Right cardiac atrium (tissue), 5 donors: ENCODE results near the gene MFSD12. TPM values are rescaled to one million over a fixed set of nuclear protein-coding genes. Genes with fewer than 3 reads are reported as not detected.

Source experiments
- ATAC-seq, 2 donors: fragments of 200-7000 bp; cut with Tn5 transposase; one replicate each; pipeline versions ENCODE4 v1.8.0 to v1.9.1; 2020; ENCODE audit warnings: moderate library complexity in 2 of 2, mild to moderate bottlenecking in 1 of 2
- DNase-seq, 3 donors: peaks; one replicate each; pipeline ENCODE4 v3.0.0-alpha.2; 2020
- H3K27ac ChIP-seq: one replicate; pipeline ENCODE4 v1.5.1; 2013; ENCODE audit warnings: mild to moderate bottlenecking, low read length, control low read depth, moderate library complexity
- H3K27me3 ChIP-seq: one replicate; pipeline ENCODE4 v1.6.1; 2013; ENCODE audit not compliant: control insufficient read depth, insufficient read depth
- H3K4me1 ChIP-seq: one replicate; pipeline ENCODE4 v1.6.1; 2013; ENCODE audit warnings: low read length; ENCODE audit not compliant: control insufficient read depth, insufficient read depth
- H3K4me3 ChIP-seq: one replicate; pipeline ENCODE4 v1.5.1; 2013; ENCODE audit warnings: low read length, control low read depth
- H3K9me3 ChIP-seq: one replicate; pipeline ENCODE4 v1.6.1; 2013; ENCODE audit warnings: low read length; ENCODE audit not compliant: control insufficient read depth
- WGBS: extraction: QIAGEN DNeasy Blood & Tissue Kit; methylation state at CpG from one replicate; pipeline ENCODE4 v1.1.7; 2013; 5-methylcytosine and 5-hydroxymethylcytosine counted together
- intact Hi-C, 4 donors: fragments of 100-400 bp; cut with DNase I; formaldehyde crosslinking; loops; one replicate each; pipeline versions ENCODE4 v1.11.0 to v1.14.0; 2022 to 2023
- polyA plus RNA-seq: library from polyadenylated mRNA; stranded (reverse); fragments of 200-250 nt; gene quantifications from one replicate; pipeline ENCODE4 v1.2.3, GENCODE V29; 2013
- total RNA-seq, 4 donors: library from RNA; stranded (reverse); fragmentation: NEBNext Ultra II Directional; extraction: Animal tissue kit (Norgen Biotek cat#: 25700); gene quantifications; one replicate each; pipeline ENCODE4 v1.2.1, GENCODE V29; 2021
- donor health status: healthy with polysubstance abuse.
- donor health status: DM: no; HTN: yes; CAD: no.
- donor health status: DM: no; HTN: no; CAD: no.
- donor health status: DM: no; HTN: yes; CAD: no; lungs with severe emphysema.
- donor health status: DM: yes; HTN: yes; CAD: no.

MFSD12 gene
- total and polyA plus RNA-seq, 5 donors: 20.6 to 31.7 (median 29.4) TPM

GRCh38 chr19:3554254-3555083, 2.9 kb downstream of the MFSD12 start:
- WGBS: 74% methylated on average over 21 of the region's 21 CpGs
- DNase-seq: no peak
- ATAC-seq: no peak
- no peak overlapping the region for H3K27ac ChIP-seq
- H3K9me3 ChIP-seq: no peaks in the 10 kb centered on the region
- no peaks in the 10 kb centered on the region for H3K27me3 ChIP-seq
- intact Hi-C loops: no loop called here
- peaks cover 2% of the 10 kb centered on the region for H3K4me1 ChIP-seq
- H3K4me3 ChIP-seq: no peak overlapping the region

- no peak overlapping the region for H3K4me3 ChIP-seq
- WGBS: 79% methylated on average over 9 of the region's 9 CpGs
- no peak for ATAC-seq
- DNase-seq: peak in 1 of 3 donors; percentile 41
- intact Hi-C loops: no loop called here
- peaks cover 2% of the 10 kb centered on the region for H3K4me1 ChIP-seq
- H3K9me3 ChIP-seq: no peaks in the 10 kb centered on the region
- no peaks in the 10 kb centered on the region for H3K27me3 ChIP-seq
- H3K27ac ChIP-seq: no peak overlapping the region
Observed at GRCh38 chr19:3551792-3552095, 5.6 kb downstream of the MFSD12 start.

GRCh38 chr19:3550947-3551791, 6.2 kb downstream of the MFSD12 start:
- ATAC-seq (no peak), DNase-seq (peak in 1 of 3 donors; percentile 41)
- Histone ChIP-seq H3K27me3 (no peaks in the 10 kb centered on the region), H3K27ac (no peak overlapping the region), H3K9me3 (no peaks in the 10 kb centered on the region), H3K4me1 (peaks cover 2% of the 10 kb centered on the region), H3K4me3 (no peak overlapping the region)
- intact Hi-C loops: no loop called here
- WGBS: 90% methylated on average over 34 of the region's 34 CpGs

GRCh38 chr19:3549816-3550215, 7.6 kb downstream of the MFSD12 start:
- H3K27me3 ChIP-seq: no peaks in the 10 kb centered on the region
- 84% methylated on average over 10 of the region's 10 CpGs for WGBS
- no peak overlapping the region for H3K27ac ChIP-seq
- H3K9me3 ChIP-seq: no peaks in the 10 kb centered on the region
- DNase-seq: no peak
- H3K4me3 ChIP-seq: no peak overlapping the region
- peaks cover 2% of the 10 kb centered on the region for H3K4me1 ChIP-seq
- intact Hi-C loops: loop anchor here (5.0 to 10.0 kb wide), 3 partner anchors 65 to 155 kb away; partner anchors contain the start of genes PIP5K1C (in 2 of the 4) and TJP3 (in 2 of the 4)
- no peak for ATAC-seq

- no peaks in the 10 kb centered on the region for H3K27me3 ChIP-seq
- ATAC-seq: no peak
- no peak for DNase-seq
- 79% methylated on average over 14 of the region's 14 CpGs for WGBS
- no peak overlapping the region for H3K4me3 ChIP-seq
- no peaks in the 10 kb centered on the region for H3K4me1 ChIP-seq
- intact Hi-C loops: loop anchor here (5.0 to 10.0 kb wide), 3 partner anchors 66 to 156 kb away; partner anchors contain the start of genes PIP5K1C (in 2 of the 4) and TJP3 (in 2 of the 4)
- no peaks in the 10 kb centered on the region for H3K9me3 ChIP-seq
- no peak overlapping the region for H3K27ac ChIP-seq
Observed at GRCh38 chr19:3548606-3549005, 8.8 kb downstream of the MFSD12 start.

GRCh38 chr19:3547767-3548282, 9.6 kb downstream of the MFSD12 start:
- Histone ChIP-seq H3K27me3 (no peaks in the 10 kb centered on the region), H3K4me1 (no peaks in the 10 kb centered on the region), H3K9me3 (no peaks in the 10 kb centered on the region), H3K4me3 (no peak overlapping the region), H3K27ac (no peak overlapping the region)
- peak in 2 of 3 donors; percentile 53 to 56 for DNase-seq
- 87% methylated on average over 36 of the region's 36 CpGs for WGBS
- intact Hi-C loops: loop anchor here (5.0 to 10.0 kb wide), 3 partner anchors 67 to 157 kb away; partner anchors contain the start of genes PIP5K1C (in 2 of the 4) and TJP3 (in 2 of the 4)
- ATAC-seq: no peak

- intact Hi-C loops: loop anchor here (5.0 to 10.0 kb wide), 3 partner anchors 67 to 157 kb away; partner anchors contain the start of genes PIP5K1C (in 2 of the 4) and TJP3 (in 2 of the 4)
- no peaks in the 10 kb centered on the region for H3K9me3 ChIP-seq
- H3K4me3 ChIP-seq: no peak overlapping the region
- ATAC-seq (no peak), DNase-seq (peak in 2 of 3 donors; percentile 63 to 74)
- no peak overlapping the region for H3K27ac ChIP-seq
- no peaks in the 10 kb centered on the region for H3K4me1 ChIP-seq
- H3K27me3 ChIP-seq: no peaks in the 10 kb centered on the region
- WGBS: 87% methylated on average over 15 of the region's 15 CpGs
Observed at GRCh38 chr19:3547301-3547731, 10.1 kb downstream of the MFSD12 start.

- no peaks in the 10 kb centered on the region for H3K27me3 ChIP-seq
- no peak overlapping the region for H3K27ac ChIP-seq
- no peaks in the 10 kb centered on the region for H3K4me1 ChIP-seq
- H3K9me3 ChIP-seq: no peaks in the 10 kb centered on the region
- intact Hi-C loops: loop anchor here (5.0 to 10.0 kb wide), 3 partner anchors 69 to 159 kb away; partner anchors contain the start of genes PIP5K1C (in 2 of the 4) and TJP3 (in 2 of the 4)
- no peak for ATAC-seq
- WGBS: 92% methylated on average over 23 of the region's 23 CpGs
- no peak for DNase-seq
- no peak overlapping the region for H3K4me3 ChIP-seq
Observed at GRCh38 chr19:3546119-3546518, 11.3 kb downstream of the MFSD12 start.

- DNase-seq: no peak
- Histone ChIP-seq H3K27ac (no peak overlapping the region), H3K4me3 (no peak overlapping the region), H3K9me3 (no peaks in the 10 kb centered on the region), H3K27me3 (no peaks in the 10 kb centered on the region), H3K4me1 (no peaks in the 10 kb centered on the region)
- intact Hi-C loops: loop anchor here (5.0 to 10.0 kb wide), 3 partner anchors 69 to 159 kb away; partner anchors contain the start of genes PIP5K1C (in 2 of the 4) and TJP3 (in 2 of the 4)
- WGBS: 78% methylated on average over 10 of the region's 10 CpGs
- ATAC-seq: no peak
Observed at GRCh38 chr19:3545669-3546034, 11.7 kb downstream of the MFSD12 start.

GRCh38 chr19:3544742-3545668, 12.4 kb downstream of the MFSD12 start:
- H3K27me3 ChIP-seq: no peaks in the 10 kb centered on the region
- ATAC-seq: peak; percentile 44 to 70
- H3K9me3 ChIP-seq: no peaks in the 10 kb centered on the region
- H3K27ac ChIP-seq: no peak overlapping the region
- H3K4me1 ChIP-seq: no peaks in the 10 kb centered on the region
- intact Hi-C loops: loop anchor here (5.0 to 10.0 kb wide), 3 partner anchors 70 to 160 kb away; partner anchors contain the start of genes PIP5K1C (in 2 of the 4) and TJP3 (in 2 of the 4)
- DNase-seq: peak; percentile 67 to 92 (median 86)
- 64% methylated on average over 30 of the region's 30 CpGs for WGBS
- H3K4me3 ChIP-seq: no peak overlapping the region
